GM21515 (cell line): ENCODE data around the gene SMARCAL1.

Experiments
- ATAC-seq: cut with Tn5 transposase; IDR thresholded peaks from one replicate; pipeline ENCODE4 v1.9.1; 2021; ENCODE audit not compliant: unreplicated experiment

SMARCAL1 gene

GRCh38 chr2:216526939-216527338 lies 114.7 kb downstream of the SMARCAL1 start:
- no peak for ATAC-seq

DNA sequence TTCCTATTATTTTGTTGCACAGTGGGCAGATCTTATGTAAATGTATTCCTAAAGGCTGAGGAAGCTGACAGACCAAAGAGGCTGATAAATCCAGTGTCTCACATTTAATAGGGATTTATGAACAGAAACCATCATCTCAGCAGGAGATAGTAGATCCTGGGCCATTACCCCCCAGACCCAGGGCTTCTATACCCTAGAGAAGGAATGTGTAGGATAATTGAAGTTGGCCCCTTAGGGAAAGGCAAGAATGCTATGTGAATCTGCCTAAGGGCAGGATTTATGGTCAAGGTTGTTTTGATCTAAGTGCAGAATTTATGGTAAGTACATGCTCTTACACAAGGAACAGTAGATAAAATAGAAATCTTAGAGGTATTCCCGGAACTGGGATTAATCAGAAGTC lies 115.3 kb downstream of the SMARCAL1 start:
- no peak for ATAC-seq

DNA sequence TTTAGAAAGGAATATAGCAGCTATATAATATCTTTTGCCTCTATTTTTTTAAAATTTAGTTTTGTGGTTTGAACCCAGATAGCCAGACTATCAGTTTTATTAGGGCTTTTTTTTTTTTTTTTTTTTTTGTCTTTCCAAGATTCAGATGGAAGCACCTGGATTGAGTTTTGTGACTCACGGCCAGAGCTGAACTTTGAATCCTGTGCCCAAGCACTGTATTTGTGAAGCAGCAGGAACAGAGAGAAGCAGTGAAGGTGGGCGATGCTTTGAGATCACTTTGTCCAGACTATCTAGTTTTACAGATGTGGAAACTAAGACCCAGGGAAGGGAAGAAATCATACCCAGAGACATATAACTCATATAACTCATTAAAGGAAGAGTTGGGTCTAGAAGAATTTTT lies 120.3 kb downstream of the SMARCAL1 start:
- ATAC-seq, result no peak
